Neural cell (in vitro differentiated cells): Measurements from ENCODE around the gene SLC6A18. TPM values are rescaled to one million over a fixed set of nuclear protein-coding genes. Genes with fewer than 3 reads are reported as not detected.

Experiments
- H2AFZ ChIP-seq: fragments of 200-600, 300-800 bp; sonication (generic), shearing (Covaris generic); 2 replicates; pipeline ENCODE4 v1.6.0; 2014; ENCODE audit warnings: low read depth, mild to moderate bottlenecking, antibody characterized with exemption, low read length, moderate library complexity
- H3F3A ChIP-seq: fragments of 200-600 bp; shearing (Covaris generic); 2 replicates; pipeline ENCODE4 v1.6.1; 2016; ENCODE audit warnings: mild to moderate bottlenecking, moderate library complexity, mixed read lengths, antibody characterized with exemption, low read length; ENCODE audit not compliant: insufficient read depth, poor library complexity, severe bottlenecking
- H3K27ac ChIP-seq: fragments of 200-600, 300-800 bp; sonication (generic), shearing (Covaris generic); 2 replicates; pipeline ENCODE4 v1.5.1; 2014; ENCODE audit warnings: mild to moderate bottlenecking, low read length, moderate library complexity
- H3K27me3 ChIP-seq: fragments of 300-800, 200-600 bp; sonication (generic), shearing (Covaris generic); 2 replicates; pipeline ENCODE4 v1.6.0; 2014; ENCODE audit warnings: mild to moderate bottlenecking, low read depth, low read length, moderate library complexity; ENCODE audit not compliant: insufficient read depth
- H3K36me3 ChIP-seq: fragments of 300-800, 200-600 bp; sonication (generic), shearing (Covaris generic); 2 replicates; pipeline ENCODE4 v1.5.1; 2014; ENCODE audit warnings: mild to moderate bottlenecking, antibody characterized with exemption, low read length, moderate library complexity; ENCODE audit not compliant: insufficient read depth
- H3K4me2 ChIP-seq: fragments of 300-800, 200-600 bp; sonication (generic), shearing (Covaris generic); 2 replicates; pipeline ENCODE4 v1.6.0; 2014; ENCODE audit warnings: mild to moderate bottlenecking, low read length
- H3K4me3 ChIP-seq: fragments of 300-800, 200-600 bp; sonication (generic), shearing (Covaris generic); 2 replicates; pipeline ENCODE4 v1.5.1; 2014; ENCODE audit warnings: mild to moderate bottlenecking, low read length, moderate library complexity
- H3K79me2 ChIP-seq: fragments of 200-600 bp; shearing (Covaris generic); replicated peaks from 2 replicates; pipeline ENCODE4 v1.6.0; 2014; ENCODE audit warnings: mild to moderate bottlenecking, low read length, moderate library complexity; ENCODE audit not compliant: insufficient read depth
- H3K9ac ChIP-seq: fragments of 300-800, 200-600 bp; sonication (generic), shearing (Covaris generic); 2 replicates; pipeline ENCODE4 v1.6.1; 2016; ENCODE audit warnings: mild to moderate bottlenecking, low read length, mixed read lengths
- H3K9me2 ChIP-seq: fragments of 200-600 bp; shearing (Covaris generic); 2 replicates; pipeline ENCODE4 v1.6.1; 2016; ENCODE audit warnings: mild to moderate bottlenecking, low read length, mixed read lengths; ENCODE audit not compliant: insufficient read depth
- H3K9me3 ChIP-seq: fragments of 200-600, 300-800 bp; sonication (generic), shearing (Covaris generic); 2 replicates; pipeline ENCODE4 v1.6.1; 2016; ENCODE audit warnings: mild to moderate bottlenecking, mixed run types, low read length, moderate library complexity, mixed read lengths
- H4K20me1 ChIP-seq: fragments of 200-600 bp; shearing (Covaris generic); 2 replicates; pipeline ENCODE4 v1.6.1; 2016; ENCODE audit warnings: mild to moderate bottlenecking, mixed run types; ENCODE audit not compliant: insufficient read depth
- EP300 ChIP-seq: fragments of 450-650 bp; conservative IDR thresholded peaks from 2 replicates; pipeline ENCODE4 v1.6.1; 2014; ENCODE audit warnings: antibody characterized with exemption, mild to moderate bottlenecking, moderate library complexity; ENCODE audit not compliant: poor library complexity, severe bottlenecking
- EZH2 ChIP-seq: fragments of 200-600, 300-800 bp; shearing (Covaris generic), sonication (generic); IDR thresholded peaks from 2 replicates; pipeline ENCODE4 v1.6.1; 2014; ENCODE audit warnings: antibody characterized with exemption, low read length, borderline replicate concordance, mild to moderate bottlenecking; ENCODE audit not compliant: insufficient read depth, poor library complexity, severe bottlenecking
- MXI1 ChIP-seq: fragments of 450-650 bp; conservative IDR thresholded peaks from 2 replicates; pipeline ENCODE4 v1.6.1; 2014; ENCODE audit warnings: antibody characterized with exemption, mild to moderate bottlenecking; ENCODE audit not compliant: poor library complexity, severe bottlenecking
- POLR2AphosphoS5 ChIP-seq: IDR thresholded peaks from 2 replicates; pipeline ENCODE4 v1.6.1; 2012
- RAD21 ChIP-seq: fragments of 450-650 bp; conservative IDR thresholded peaks from 2 replicates; pipeline ENCODE4 v1.6.1; 2014; ENCODE audit warnings: antibody characterized with exemption, mild to moderate bottlenecking, moderate library complexity
- SMC3 ChIP-seq: fragments of 450-650 bp; conservative IDR thresholded peaks from 2 replicates; pipeline ENCODE4 v1.6.1; 2014; ENCODE audit warnings: antibody characterized with exemption, mild to moderate bottlenecking, moderate library complexity; ENCODE audit not compliant: poor library complexity
- TAF1 ChIP-seq: IDR thresholded peaks from 2 replicates; pipeline ENCODE4 v1.6.1; 2012; ENCODE audit warnings: low read depth
- polyA plus RNA-seq: library from polyadenylated mRNA; depleted of rRNA; stranded (reverse); fragments of >200 nt; gene quantifications from 2 replicates; pipeline ENCODE4 v1.2.3, GENCODE V29; 2014
- TF ChIP-seq, protein P1 (sequence below): fragments of 450-650 bp; IDR thresholded peaks from 2 replicates; pipeline ENCODE4 v1.5.1; 2014; ENCODE audit warnings: antibody characterized with exemption, mild to moderate bottlenecking, moderate library complexity; ENCODE audit not compliant: poor library complexity, severe bottlenecking
- TF ChIP-seq, protein P2 (sequence below): IDR thresholded peaks from 2 replicates; pipeline ENCODE4 v1.6.1; 2012; ENCODE audit warnings: borderline replicate concordance

Gene SLC6A18
- polyA plus RNA-seq, 1 donor from 2014 or later, result not detected

- Histone ChIP-seq H3K9ac (no peak overlapping the region), H3K36me3 (no peaks in the 10 kb centered on the region), H3F3A (no peaks in the 10 kb centered on the region), H3K27me3 (no peaks in the 10 kb centered on the region), H3K4me3 (no peak overlapping the region), H3K79me2 (no peaks in the 10 kb centered on the region), H3K9me2 (no peaks in the 10 kb centered on the region), H4K20me1 (no peaks in the 10 kb centered on the region), H3K9me3 (no peaks in the 10 kb centered on the region), H3K27ac (no peak overlapping the region), H3K4me2 (no peak overlapping the region), H2AFZ (no peak overlapping the region)
- no peak for TF ChIP-seq POLR2AphosphoS5
- TF ChIP-seq EZH2, result no peak
- no peak for TF ChIP-seq MXI1
- TF ChIP-seq TAF1, result no peak
- TF ChIP-seq, protein P1, sequence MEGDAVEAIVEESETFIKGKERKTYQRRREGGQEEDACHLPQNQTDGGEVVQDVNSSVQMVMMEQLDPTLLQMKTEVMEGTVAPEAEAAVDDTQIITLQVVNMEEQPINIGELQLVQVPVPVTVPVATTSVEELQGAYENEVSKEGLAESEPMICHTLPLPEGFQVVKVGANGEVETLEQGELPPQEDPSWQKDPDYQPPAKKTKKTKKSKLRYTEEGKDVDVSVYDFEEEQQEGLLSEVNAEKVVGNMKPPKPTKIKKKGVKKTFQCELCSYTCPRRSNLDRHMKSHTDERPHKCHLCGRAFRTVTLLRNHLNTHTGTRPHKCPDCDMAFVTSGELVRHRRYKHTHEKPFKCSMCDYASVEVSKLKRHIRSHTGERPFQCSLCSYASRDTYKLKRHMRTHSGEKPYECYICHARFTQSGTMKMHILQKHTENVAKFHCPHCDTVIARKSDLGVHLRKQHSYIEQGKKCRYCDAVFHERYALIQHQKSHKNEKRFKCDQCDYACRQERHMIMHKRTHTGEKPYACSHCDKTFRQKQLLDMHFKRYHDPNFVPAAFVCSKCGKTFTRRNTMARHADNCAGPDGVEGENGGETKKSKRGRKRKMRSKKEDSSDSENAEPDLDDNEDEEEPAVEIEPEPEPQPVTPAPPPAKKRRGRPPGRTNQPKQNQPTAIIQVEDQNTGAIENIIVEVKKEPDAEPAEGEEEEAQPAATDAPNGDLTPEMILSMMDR, result no peak
- TF ChIP-seq RAD21, result no peak
- TF ChIP-seq EP300, result no peak
- no peak for TF ChIP-seq SMC3
- TF ChIP-seq, protein P2, sequence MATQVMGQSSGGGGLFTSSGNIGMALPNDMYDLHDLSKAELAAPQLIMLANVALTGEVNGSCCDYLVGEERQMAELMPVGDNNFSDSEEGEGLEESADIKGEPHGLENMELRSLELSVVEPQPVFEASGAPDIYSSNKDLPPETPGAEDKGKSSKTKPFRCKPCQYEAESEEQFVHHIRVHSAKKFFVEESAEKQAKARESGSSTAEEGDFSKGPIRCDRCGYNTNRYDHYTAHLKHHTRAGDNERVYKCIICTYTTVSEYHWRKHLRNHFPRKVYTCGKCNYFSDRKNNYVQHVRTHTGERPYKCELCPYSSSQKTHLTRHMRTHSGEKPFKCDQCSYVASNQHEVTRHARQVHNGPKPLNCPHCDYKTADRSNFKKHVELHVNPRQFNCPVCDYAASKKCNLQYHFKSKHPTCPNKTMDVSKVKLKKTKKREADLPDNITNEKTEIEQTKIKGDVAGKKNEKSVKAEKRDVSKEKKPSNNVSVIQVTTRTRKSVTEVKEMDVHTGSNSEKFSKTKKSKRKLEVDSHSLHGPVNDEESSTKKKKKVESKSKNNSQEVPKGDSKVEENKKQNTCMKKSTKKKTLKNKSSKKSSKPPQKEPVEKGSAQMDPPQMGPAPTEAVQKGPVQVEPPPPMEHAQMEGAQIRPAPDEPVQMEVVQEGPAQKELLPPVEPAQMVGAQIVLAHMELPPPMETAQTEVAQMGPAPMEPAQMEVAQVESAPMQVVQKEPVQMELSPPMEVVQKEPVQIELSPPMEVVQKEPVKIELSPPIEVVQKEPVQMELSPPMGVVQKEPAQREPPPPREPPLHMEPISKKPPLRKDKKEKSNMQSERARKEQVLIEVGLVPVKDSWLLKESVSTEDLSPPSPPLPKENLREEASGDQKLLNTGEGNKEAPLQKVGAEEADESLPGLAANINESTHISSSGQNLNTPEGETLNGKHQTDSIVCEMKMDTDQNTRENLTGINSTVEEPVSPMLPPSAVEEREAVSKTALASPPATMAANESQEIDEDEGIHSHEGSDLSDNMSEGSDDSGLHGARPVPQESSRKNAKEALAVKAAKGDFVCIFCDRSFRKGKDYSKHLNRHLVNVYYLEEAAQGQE, result no peak
These were observed 7.5 kb upstream of the SLC6A18 start for GRCh38 chr5:1217596-1218206.

DNA sequence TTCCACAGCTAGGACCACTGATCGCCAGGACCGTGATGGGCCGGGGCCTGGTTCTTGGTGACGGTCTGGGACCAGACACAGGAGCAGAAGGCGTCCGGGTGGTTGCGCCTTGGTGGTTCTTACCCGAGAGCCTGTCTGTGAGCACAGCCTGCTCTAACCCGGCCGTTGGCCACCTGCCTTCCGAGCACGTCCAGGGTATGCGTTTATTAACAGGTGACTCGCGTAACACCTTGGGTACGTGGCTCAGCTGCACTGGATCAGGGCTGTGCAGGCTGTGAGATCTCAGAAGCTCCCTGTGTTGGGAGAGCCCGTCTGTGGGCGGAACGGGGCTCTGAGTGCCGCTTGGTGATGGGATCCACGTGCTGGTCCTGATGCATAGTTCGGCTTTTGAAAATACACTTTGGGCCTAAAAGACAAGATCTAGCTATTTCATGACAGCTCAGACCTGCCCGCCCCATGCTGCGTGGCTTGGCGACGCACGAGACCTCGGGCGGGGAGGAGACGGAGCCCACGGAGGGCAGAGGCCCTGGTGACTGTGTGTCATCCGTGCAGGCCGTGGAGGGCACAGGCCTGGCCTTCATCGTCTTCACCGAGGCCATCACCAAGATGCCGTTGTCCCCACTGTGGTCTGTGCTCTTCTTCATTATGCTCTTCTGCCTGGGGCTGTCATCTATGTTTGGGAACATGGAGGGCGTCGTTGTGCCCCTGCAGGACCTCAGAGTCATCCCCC, 6.7 kb upstream of the SLC6A18 start:
- H2AFZ ChIP-seq, result no peak overlapping the region
- TF ChIP-seq, protein P1, result no peak

More for the DNA sequence above, 6.7 kb upstream of the SLC6A18 start:
- Histone ChIP-seq H4K20me1 (no peaks in the 10 kb centered on the region), H3K79me2 (no peaks in the 10 kb centered on the region), H3F3A (no peaks in the 10 kb centered on the region), H3K9ac (no peak overlapping the region), H3K36me3 (no peaks in the 10 kb centered on the region), H3K27me3 (no peaks in the 10 kb centered on the region), H3K27ac (no peak overlapping the region), H3K4me3 (no peak overlapping the region), H3K9me3 (no peaks in the 10 kb centered on the region), H3K4me2 (no peak overlapping the region), H3K9me2 (no peaks in the 10 kb centered on the region)
